Measurements from ENCODE around the gene GALNT7. TPM values are rescaled to one million over a fixed set of nuclear protein-coding genes. Genes with fewer than 3 reads are reported as not detected.
A peak's percentile ranks its signal among the peaks of the same experiment; 100 is the strongest.

GALNT7 gene
- total RNA-seq, 4 donors from 2014 or later, result 15.6 to 38.2 (median 23.8) TPM

DNA sequence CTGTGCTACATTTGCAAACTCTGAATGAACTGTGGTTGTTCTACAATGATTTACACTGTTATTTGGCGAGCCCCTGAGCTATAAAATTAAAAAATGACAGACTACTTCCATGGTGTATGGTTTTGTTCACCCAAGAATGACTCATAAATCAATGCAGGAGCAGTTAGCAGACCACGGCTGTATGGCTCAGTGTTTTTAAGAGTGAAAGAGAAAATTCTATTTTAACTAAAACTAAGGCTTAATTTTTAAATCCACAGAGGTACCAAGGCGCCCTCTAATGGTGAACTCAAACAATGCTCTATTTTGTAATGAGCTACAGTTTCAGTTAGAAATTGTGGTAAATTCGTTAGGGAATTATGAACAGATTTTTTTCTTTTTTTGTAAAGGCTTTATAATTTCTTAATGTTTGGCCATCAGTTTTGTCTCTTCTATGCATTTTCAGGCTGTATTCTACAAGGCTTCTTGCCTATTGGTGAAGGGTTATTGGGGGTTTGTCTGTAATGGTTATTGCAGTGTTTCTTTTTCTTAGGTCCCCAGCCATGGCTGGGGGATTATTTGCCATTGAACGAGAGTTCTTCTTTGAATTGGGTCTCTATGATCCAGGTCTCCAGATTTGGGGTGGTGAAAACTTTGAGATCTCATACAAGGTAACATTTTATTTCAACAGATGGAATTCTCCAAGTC lies 133.0 kb downstream of the GALNT7 start:
- Histone ChIP-seq H3K4me1 (no peaks in the 10 kb centered on the region), H3K4me3 (replicated peaks in 1 of 3) (no peak overlapping the region), H3K27ac (no peak overlapping the region), H3K9me3 (no peaks in the 10 kb centered on the region), H3K36me3 (no peaks in the 10 kb centered on the region), H3K27me3 (no peaks in the 10 kb centered on the region)
- no peak for DNase-seq
- intact Hi-C loops (cut with DNase I), result no loop called here
- no peak for TF ChIP-seq POLR2A (IDR thresholded peaks at IDR 0.05)
- TF ChIP-seq, protein P1, sequence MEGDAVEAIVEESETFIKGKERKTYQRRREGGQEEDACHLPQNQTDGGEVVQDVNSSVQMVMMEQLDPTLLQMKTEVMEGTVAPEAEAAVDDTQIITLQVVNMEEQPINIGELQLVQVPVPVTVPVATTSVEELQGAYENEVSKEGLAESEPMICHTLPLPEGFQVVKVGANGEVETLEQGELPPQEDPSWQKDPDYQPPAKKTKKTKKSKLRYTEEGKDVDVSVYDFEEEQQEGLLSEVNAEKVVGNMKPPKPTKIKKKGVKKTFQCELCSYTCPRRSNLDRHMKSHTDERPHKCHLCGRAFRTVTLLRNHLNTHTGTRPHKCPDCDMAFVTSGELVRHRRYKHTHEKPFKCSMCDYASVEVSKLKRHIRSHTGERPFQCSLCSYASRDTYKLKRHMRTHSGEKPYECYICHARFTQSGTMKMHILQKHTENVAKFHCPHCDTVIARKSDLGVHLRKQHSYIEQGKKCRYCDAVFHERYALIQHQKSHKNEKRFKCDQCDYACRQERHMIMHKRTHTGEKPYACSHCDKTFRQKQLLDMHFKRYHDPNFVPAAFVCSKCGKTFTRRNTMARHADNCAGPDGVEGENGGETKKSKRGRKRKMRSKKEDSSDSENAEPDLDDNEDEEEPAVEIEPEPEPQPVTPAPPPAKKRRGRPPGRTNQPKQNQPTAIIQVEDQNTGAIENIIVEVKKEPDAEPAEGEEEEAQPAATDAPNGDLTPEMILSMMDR (IDR thresholded peaks at IDR 0.05), result peak in 5 of 6 experiments; percentile 26 to 74 (median 52)
- 52 to 54% methylated on average over 5 of the region's 5 CpGs for WGBS, 2 donors

DNA sequence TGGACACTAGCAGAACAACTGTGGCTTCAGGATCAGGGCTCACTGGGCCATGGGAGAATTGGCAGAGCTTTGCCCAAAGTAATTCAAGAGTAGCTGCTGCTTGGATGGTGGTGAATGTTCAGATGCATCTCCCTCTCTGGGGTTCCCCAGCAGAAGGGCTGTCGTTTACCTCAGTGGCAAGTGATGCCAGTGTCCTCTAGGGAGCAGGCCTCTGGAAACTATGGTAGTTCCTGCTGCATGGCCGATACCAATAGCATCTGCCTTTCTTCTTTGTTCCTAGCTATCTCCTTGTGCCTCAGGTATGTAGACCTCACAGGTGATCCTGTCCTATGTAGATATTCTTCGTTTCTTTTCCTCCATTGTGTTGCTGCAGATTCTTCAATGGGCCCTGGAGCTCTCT lies 139.2 kb downstream of the GALNT7 start:
- intact Hi-C loops (cut with DNase I), result no loop called here
- Histone ChIP-seq H3K4me1 (no peaks in the 10 kb centered on the region), H3K9me3 (no peaks in the 10 kb centered on the region), H3K27me3 (no peaks in the 10 kb centered on the region), H3K4me3 (replicated peaks in 1 of 3) (no peak overlapping the region), H3K36me3 (no peaks in the 10 kb centered on the region), H3K27ac (no peak overlapping the region)
- WGBS, 2 donors, result 93 to 100% methylated on average over 3 of the region's 3 CpGs
- no peak for DNase-seq
- TF ChIP-seq, protein P1 (IDR thresholded peaks at IDR 0.05), result no peak
- TF ChIP-seq POLR2A (IDR thresholded peaks at IDR 0.05), result no peak

DNA sequence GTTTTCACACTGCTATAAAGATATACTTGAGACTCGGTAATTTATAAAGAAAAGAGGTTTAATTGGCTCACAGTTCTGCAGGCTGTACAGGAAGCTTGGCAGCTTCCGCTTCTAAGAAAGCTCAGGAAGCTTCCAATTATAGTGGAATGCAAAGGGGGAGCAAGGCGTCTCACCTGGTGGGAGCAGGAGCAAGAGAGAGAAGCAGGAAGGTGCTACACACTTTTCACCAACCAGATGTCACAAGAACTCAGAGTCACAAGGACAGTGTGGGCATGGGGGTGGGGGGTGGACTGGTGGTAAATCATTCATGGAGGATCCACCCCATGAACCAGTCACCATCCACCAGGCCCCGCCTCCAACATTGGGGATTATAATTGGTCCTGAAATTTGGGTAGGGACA lies 142.8 kb downstream of the GALNT7 start:
- Histone ChIP-seq H3K4me3 (replicated peaks in 1 of 3) (no peak overlapping the region), H3K4me1 (no peaks in the 10 kb centered on the region), H3K36me3 (no peaks in the 10 kb centered on the region), H3K27me3 (no peaks in the 10 kb centered on the region), H3K9me3 (no peaks in the 10 kb centered on the region), H3K27ac (no peak overlapping the region)
- TF ChIP-seq, protein P1 (IDR thresholded peaks at IDR 0.05), result no peak
- no peak for TF ChIP-seq POLR2A (IDR thresholded peaks at IDR 0.05)
- intact Hi-C loops (cut with DNase I), result loop anchor here (10.0 kb wide), 1 partner anchor 183 kb away; no protein-coding TSS in a partner anchor
- WGBS, 2 donors, result 87 to 88% methylated on average over 4 of the region's 4 CpGs
- DNase-seq, result no peak

- intact Hi-C loops (cut with DNase I), result loop anchor here (10.0 kb wide), 1 partner anchor 180 kb away; no protein-coding TSS in a partner anchor
- DNase-seq, result no peak
- no peak overlapping the region for H3K27ac ChIP-seq
- H3K27me3 ChIP-seq, result no peaks in the 10 kb centered on the region
- H3K36me3 ChIP-seq, result no peaks in the 10 kb centered on the region
- H3K4me1 ChIP-seq, result no peaks in the 10 kb centered on the region
- 84 to 89% methylated on average over 3 of the region's 3 CpGs for WGBS, 2 donors
- no peak overlapping the region for H3K4me3 ChIP-seq (replicated peaks in 1 of 3)
- no peaks in the 10 kb centered on the region for H3K9me3 ChIP-seq
- no peak for TF ChIP-seq POLR2A (IDR thresholded peaks at IDR 0.05)
- TF ChIP-seq, protein P1 (IDR thresholded peaks at IDR 0.05), result no peak
These were observed 146.1 kb downstream of the GALNT7 start for GRCh38 chr4:173314715-173315114.

GRCh38 chr4:173316060-173316459 lies 147.4 kb downstream of the GALNT7 start:
- TF ChIP-seq, protein P1 (IDR thresholded peaks at IDR 0.05), result no peak
- no peak for TF ChIP-seq POLR2A (IDR thresholded peaks at IDR 0.05)
- DNase-seq, result no peak
- WGBS, 2 donors, result 84 to 90% methylated on average over 2 of the region's 2 CpGs
- no peak overlapping the region for H3K4me3 ChIP-seq (replicated peaks in 1 of 3)
- H3K4me1 ChIP-seq, result no peaks in the 10 kb centered on the region
- intact Hi-C loops (cut with DNase I), result loop anchor here (10.0 kb wide), 1 partner anchor 179 kb away; no protein-coding TSS in a partner anchor
- no peaks in the 10 kb centered on the region for H3K36me3 ChIP-seq
- no peak overlapping the region for H3K27ac ChIP-seq
- H3K27me3 ChIP-seq, result no peaks in the 10 kb centered on the region
- H3K9me3 ChIP-seq, result no peaks in the 10 kb centered on the region
